Measurements from ENCODE around the gene XRCC1.

GRCh38 chr19:43505186-43505456 lies 70.2 kb downstream of the XRCC1 start:
- TF ChIP-seq CTCF (IDR thresholded peaks at IDR 0.05; ENCODE audit: insufficient read depth, low read depth, low read length), result no peak
- no peak for TF ChIP-seq EZH2 (IDR thresholded peaks at IDR 0.05; ENCODE audit: insufficient read depth, low read length)
